B cell (primary cell): ENCODE measurements around the gene TRIM4. TPM values are rescaled to one million over a fixed set of nuclear protein-coding genes. Genes with fewer than 3 reads are reported as not detected.
"Not testable (repeated sequence)": the region's sequence is repeated elsewhere in the genome, so short reads cannot be mapped to it uniquely, and the experiment has no call there.

Experiments
- ATAC-seq: fragments of 200-7000 bp; cut with Tn5 transposase; one replicate; pipeline ENCODE4 v1.10.0; 2021; ENCODE audit warnings: low read depth, mild to moderate bottlenecking, moderate number of reproducible peaks, moderate library complexity
- CTCF ChIA-PET: fragments of 350-600 bp; sonication (Branson Sonifier 250); formaldehyde crosslinking; loops from one replicate; lab custom pipeline; 2021; ENCODE audit warnings: antibody characterized with exemption, inconsistent platforms; lab: Charles Lee
- POLR2A ChIA-PET: fragments of 350-600 bp; sonication (Branson Sonifier 250); formaldehyde crosslinking; loops from one replicate; lab custom pipeline; 2021; ENCODE audit warnings: antibody characterized with exemption; lab: Charles Lee
- DNase-seq: peaks from one replicate; pipeline ENCODE4 v3.0.0; 2013
- H2AFZ ChIP-seq: 2 replicates; pipeline ENCODE4 v1.6.1; 2012; ENCODE audit warnings: mild to moderate bottlenecking, low read depth, low read length; ENCODE audit not compliant: insufficient read depth, poor library complexity, severe bottlenecking
- H3K27ac ChIP-seq, 2 donors: 1 replicate in 1 of 2; 2 replicates in 1 of 2; pipeline ENCODE4 v1.5.1; 2012 to 2013; ENCODE audit warnings: low read length in 2 of 2, mild to moderate bottlenecking in 2 of 2, moderate library complexity in 1 of 2
- H3K27me3 ChIP-seq, 4 experiments: fragments of 200-600 bp in 1 of 4; sonication (generic) in 1 of 4; replicated peaks in 1 of 4; 1 replicate in 2 of 4; 2 replicates in 2 of 4; pipeline versions ENCODE4 v1.6.1 to v1.7.0; 2013 to 2016; ENCODE audit warnings: low read length in 3 of 4, mild to moderate bottlenecking in 2 of 4, mixed read lengths in 1 of 4, moderate library complexity in 1 of 4; ENCODE audit not compliant: insufficient read depth in 4 of 4, control insufficient read depth in 3 of 4; ENCODE audit errors: control extremely low read depth in 1 of 4
- H3K36me3 ChIP-seq, 2 experiments: replicated peaks in 1 of 2; 1 replicate in 1 of 2; 2 replicates in 1 of 2; pipeline versions ENCODE4 v1.6.1 to v1.7.1; 2013; ENCODE audit warnings: low read length in 1 of 2; ENCODE audit not compliant: insufficient read depth in 2 of 2, control insufficient read depth in 1 of 2; ENCODE audit errors: control extremely low read depth in 1 of 2, extremely low read depth in 1 of 2
- H3K4me1 ChIP-seq, 2 donors: fragments of 200-600 bp in 1 of 2; sonication (generic) in 1 of 2; 1 replicate in 1 of 2; 2 replicates in 1 of 2; pipeline versions ENCODE4 v1.5.1 to v1.6.1; 2013 to 2017; ENCODE audit warnings: low read length in 2 of 2; ENCODE audit not compliant: control insufficient read depth in 2 of 2, insufficient read depth in 2 of 2
- H3K4me2 ChIP-seq: replicated peaks from 2 replicates; pipeline ENCODE3; 2012; ENCODE audit warnings: mild to moderate bottlenecking, low read depth, low read length; ENCODE audit not compliant: poor library complexity, severe bottlenecking
- H3K4me3 ChIP-seq, 5 experiments: fragments of 200-600 bp in 1 of 5; sonication (generic) in 1 of 5; 1 replicate in 3 of 5; 2 replicates in 2 of 5; pipeline versions ENCODE4 v1.5.1 to v1.7.0; 2011 to 2016; ENCODE audit warnings: low read length in 4 of 5, mild to moderate bottlenecking in 4 of 5, low read depth in 2 of 5, control low read depth in 1 of 5, moderate library complexity in 1 of 5; ENCODE audit not compliant: insufficient read depth in 1 of 5; ENCODE audit errors: control extremely low read depth in 1 of 5, extremely low read depth in 1 of 5
- H3K79me2 ChIP-seq: fragments of 200-600 bp; sonication (generic); one replicate; pipeline ENCODE4 v1.6.0; 2016; ENCODE audit warnings: low read length; ENCODE audit not compliant: control insufficient read depth, insufficient read depth
- H3K9ac ChIP-seq: fragments of 200-600 bp; sonication (generic); 2 replicates; pipeline ENCODE4 v1.6.1; 2017; ENCODE audit warnings: mild to moderate bottlenecking, low read length, moderate library complexity
- H3K9me3 ChIP-seq, 3 donors: one replicate each; pipeline versions ENCODE4 v1.6.1 to v1.7.1; 2013; ENCODE audit warnings: low read length in 2 of 3; ENCODE audit not compliant: control insufficient read depth in 2 of 3, insufficient read depth in 1 of 3; ENCODE audit errors: control extremely low read depth in 1 of 3
- H4K20me1 ChIP-seq: 2 replicates; pipeline ENCODE4 v1.6.0; 2012; ENCODE audit warnings: mild to moderate bottlenecking, low read length; ENCODE audit not compliant: insufficient read depth, control insufficient read depth, poor library complexity, severe bottlenecking
- H3K27ac Mint-ChIP-seq: one replicate; pipeline ENCODE4 v1.8.0; 2021; ENCODE audit warnings: mixed read lengths
- H3K27me3 Mint-ChIP-seq: one replicate; pipeline ENCODE4 v1.8.0; 2021; ENCODE audit warnings: mixed read lengths
- H3K4me1 Mint-ChIP-seq: one replicate; pipeline ENCODE4 v1.8.0; 2021; ENCODE audit warnings: mixed read lengths
- H3K4me3 Mint-ChIP-seq: one replicate; pipeline ENCODE4 v1.8.0; 2021; ENCODE audit warnings: mixed read lengths
- H3K9me3 Mint-ChIP-seq: one replicate; pipeline ENCODE4 v1.8.0; 2022; ENCODE audit warnings: mixed read lengths; ENCODE audit not compliant: insufficient read depth
- EZH2 ChIP-seq: IDR thresholded peaks from 2 replicates; pipeline ENCODE4 v1.6.1; 2012; ENCODE audit warnings: borderline replicate concordance, low read depth, mild to moderate bottlenecking, moderate library complexity, low read length; ENCODE audit not compliant: insufficient read depth, poor library complexity, severe bottlenecking
- WGBS: methylation state at CpG from one replicate; pipeline ENCODE4 v1.1.5; 2013; ENCODE audit warnings: missing lambda C conversion rate; ENCODE audit not compliant: insufficient coverage; 5-methylcytosine and 5-hydroxymethylcytosine counted together
- intact Hi-C: fragments of 100-400 bp; cut with micrococcal nuclease; formaldehyde crosslinking; loops from one replicate; pipeline ENCODE4 v1.10.0; 2022
- polyA plus RNA-seq: library from polyadenylated mRNA; depleted of rRNA; stranded (reverse); fragments of >200 nt; gene quantifications from 2 replicates; pipeline ENCODE4 v1.2.3, GENCODE V29; 2012
- total RNA-seq, 2 donors: library from RNA; stranded (reverse); fragments of 120-200 nt in 1 of 2; gene quantifications; 1 replicate in 1 of 2; 2 replicates in 1 of 2; pipeline versions ENCODE4 v1.2.3 to v1.2.4, GENCODE V29; 2013 to 2022
- TF ChIP-seq, protein P1 (sequence below): fragments of 200-600 bp; IDR thresholded peaks from one replicate; pipeline ENCODE4 v1.8.0; 2022; ENCODE audit warnings: antibody characterized with exemption, mild to moderate bottlenecking

TRIM4 gene
- total and polyA plus RNA-seq, 2 donors (not counting 1 experiment from before 2014, with no cell fraction given), result 14.2 to 56.7 TPM

DNA sequence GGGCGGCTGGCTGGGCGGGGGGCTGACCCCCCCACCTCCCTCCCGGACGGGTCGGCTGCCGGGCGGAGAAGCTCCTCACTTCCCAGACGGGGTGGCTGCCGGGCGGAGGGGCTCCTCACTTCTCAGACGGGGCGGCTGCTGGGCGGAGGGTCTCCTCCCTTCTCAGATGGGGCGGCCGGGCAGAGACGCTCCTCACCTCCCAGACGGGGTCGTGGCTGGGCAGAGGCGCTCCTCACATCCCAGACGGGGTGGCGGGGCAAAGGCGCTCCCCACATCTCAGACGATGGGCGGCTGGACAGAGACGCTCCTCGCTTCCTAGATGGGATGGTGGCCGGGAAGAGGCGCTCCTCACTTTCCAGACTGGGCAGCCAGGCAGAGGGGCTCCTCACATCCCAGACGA lies 31.0 kb downstream of the TRIM4 start:
- DNase-seq, H3K27me3 Mint-ChIP-seq, H3K4me2 ChIP-seq, H2AFZ ChIP-seq, H3K9me3 ChIP-seq, H3K79me2 ChIP-seq, H3K27ac ChIP-seq, POLR2A ChIA-PET, H3K4me1 Mint-ChIP-seq, H3K4me3 ChIP-seq, CTCF ChIA-PET, H3K9me3 Mint-ChIP-seq, H3K27me3 ChIP-seq, H3K27ac Mint-ChIP-seq, H3K4me1 ChIP-seq, H4K20me1 ChIP-seq, intact Hi-C loops, H3K9ac ChIP-seq, H3K4me3 Mint-ChIP-seq, ATAC-seq: not testable (repeated sequence)
- peaks cover 0 to 17% of the 10 kb centered on the region in 2 experiments for H3K36me3 ChIP-seq
- 99% methylated on average over 12 of the region's 29 CpGs for WGBS

DNA sequence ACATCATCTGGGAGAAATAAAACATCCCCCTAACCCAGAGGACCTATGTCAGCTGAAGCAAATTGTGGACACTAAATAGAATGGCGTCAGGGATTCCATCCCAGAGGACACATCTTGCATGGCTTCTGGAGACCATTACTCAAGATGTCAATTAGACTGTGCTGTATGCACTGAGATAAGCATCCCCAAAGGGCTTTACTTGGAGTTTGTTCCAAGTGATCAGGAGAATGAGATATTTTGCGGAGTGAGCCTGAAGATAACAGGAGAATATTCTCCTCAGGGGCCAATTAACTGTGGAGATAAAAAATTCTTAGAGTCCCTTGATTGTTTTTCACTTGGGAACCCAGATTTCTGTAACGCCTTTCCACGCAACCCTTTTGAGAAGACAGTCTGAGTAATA lies 38.0 kb downstream of the TRIM4 start:
- H3K79me2 ChIP-seq, result no peaks in the 10 kb centered on the region
- H3K4me1 ChIP-seq, result no peaks in the 10 kb centered on the region
- no peak overlapping the region for H2AFZ ChIP-seq
- DNase-seq (no peak), ATAC-seq (no peak)
- no peaks in the 10 kb centered on the region for H3K36me3 ChIP-seq
- Mint-ChIP-seq H3K4me1 (no peaks in the 10 kb centered on the region), H3K9me3 (no peaks in the 10 kb centered on the region), H3K27ac (no peak overlapping the region), H3K27me3 (no peaks in the 10 kb centered on the region), H3K4me3 (no peak overlapping the region)
- TF ChIP-seq EZH2, result no peak
- TF ChIP-seq, protein P1, sequence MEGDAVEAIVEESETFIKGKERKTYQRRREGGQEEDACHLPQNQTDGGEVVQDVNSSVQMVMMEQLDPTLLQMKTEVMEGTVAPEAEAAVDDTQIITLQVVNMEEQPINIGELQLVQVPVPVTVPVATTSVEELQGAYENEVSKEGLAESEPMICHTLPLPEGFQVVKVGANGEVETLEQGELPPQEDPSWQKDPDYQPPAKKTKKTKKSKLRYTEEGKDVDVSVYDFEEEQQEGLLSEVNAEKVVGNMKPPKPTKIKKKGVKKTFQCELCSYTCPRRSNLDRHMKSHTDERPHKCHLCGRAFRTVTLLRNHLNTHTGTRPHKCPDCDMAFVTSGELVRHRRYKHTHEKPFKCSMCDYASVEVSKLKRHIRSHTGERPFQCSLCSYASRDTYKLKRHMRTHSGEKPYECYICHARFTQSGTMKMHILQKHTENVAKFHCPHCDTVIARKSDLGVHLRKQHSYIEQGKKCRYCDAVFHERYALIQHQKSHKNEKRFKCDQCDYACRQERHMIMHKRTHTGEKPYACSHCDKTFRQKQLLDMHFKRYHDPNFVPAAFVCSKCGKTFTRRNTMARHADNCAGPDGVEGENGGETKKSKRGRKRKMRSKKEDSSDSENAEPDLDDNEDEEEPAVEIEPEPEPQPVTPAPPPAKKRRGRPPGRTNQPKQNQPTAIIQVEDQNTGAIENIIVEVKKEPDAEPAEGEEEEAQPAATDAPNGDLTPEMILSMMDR, result no peak
- no peak overlapping the region for H3K9ac ChIP-seq
- no peak overlapping the region for H3K4me2 ChIP-seq
- no peaks in the 10 kb centered on the region for H4K20me1 ChIP-seq
- no peak overlapping the region for H3K4me3 ChIP-seq
- 100% methylated on average over 1 of the region's 4 CpGs for WGBS
- no peak overlapping the region for H3K27ac ChIP-seq
- CTCF ChIA-PET, result no interaction called here
- H3K9me3 ChIP-seq, result peaks cover 0 to 2% (median 0%) of the 10 kb centered on the region in 3 donors
- POLR2A ChIA-PET, result no interaction called here
- no peaks in the 10 kb centered on the region for H3K27me3 ChIP-seq
- intact Hi-C loops, result no loop called here
